Keratinocyte (primary cell): Measurements from ENCODE around the gene PCNX1. TPM values are rescaled to one million over a fixed set of nuclear protein-coding genes. Genes with fewer than 3 reads are reported as not detected.
A peak's percentile ranks its signal among the peaks of the same experiment; 100 is the strongest.

Experiments used
- DNase-seq: peaks from one replicate; pipeline ENCODE4 v3.0.0-alpha.2; 2011; ENCODE audit warnings: low read depth, missing footprints, low spot score
- FAIRE-seq: peaks from 2 replicates; lab custom pipeline; 2011; peaks lifted over from hg19 to GRCh38; lab: Jason Lieb, UNC
- H2AFZ ChIP-seq: 2 replicates; pipeline ENCODE4 v1.6.0; 2012; ENCODE audit warnings: low read length, control low read depth, inconsistent platforms; ENCODE audit not compliant: control insufficient read depth
- H3K27ac ChIP-seq: 2 replicates; pipeline ENCODE4 v1.5.1; 2011; ENCODE audit warnings: low read length; ENCODE audit not compliant: control insufficient read depth, insufficient read depth
- H3K27me3 ChIP-seq: 3 replicates; pipeline ENCODE4 v1.6.0; 2011; ENCODE audit warnings: low read length; ENCODE audit not compliant: control insufficient read depth, insufficient read depth; ENCODE audit errors: extremely low read depth
- H3K36me3 ChIP-seq, 2 experiments: 2 replicates in 1 of 2; 3 replicates in 1 of 2; pipeline ENCODE4 v1.5.1; 2011; ENCODE audit warnings: low read length in 2 of 2, mild to moderate bottlenecking in 1 of 2; ENCODE audit not compliant: control insufficient read depth in 2 of 2, insufficient read depth in 2 of 2; ENCODE audit errors: extremely low read depth in 1 of 2
- H3K4me1 ChIP-seq: 3 replicates; pipeline ENCODE4 v1.5.1; 2011; ENCODE audit warnings: low read length; ENCODE audit not compliant: control insufficient read depth, insufficient read depth; ENCODE audit errors: extremely low read depth
- H3K4me2 ChIP-seq: 3 replicates; pipeline ENCODE4 v1.6.0; 2011; ENCODE audit warnings: low read depth, low read length; ENCODE audit not compliant: control insufficient read depth, insufficient read depth; ENCODE audit errors: extremely low read depth
- H3K4me3 ChIP-seq, 3 experiments: fragments of 200-600 bp in 1 of 3; sonication (generic) in 1 of 3; 2 replicates in 2 of 3; 3 replicates in 1 of 3; pipeline ENCODE4 v1.5.1; 2011 to 2016; ENCODE audit warnings: low read length in 3 of 3, mild to moderate bottlenecking in 3 of 3, control low read depth in 2 of 3, inconsistent platforms in 1 of 3, low read depth in 1 of 3, mixed read lengths in 1 of 3, mixed run types in 1 of 3, moderate library complexity in 1 of 3; ENCODE audit not compliant: control insufficient read depth in 2 of 3, insufficient read depth in 2 of 3; ENCODE audit errors: extremely low read depth in 1 of 3
- H3K79me2 ChIP-seq: 2 replicates; pipeline ENCODE4 v1.6.0; 2012; ENCODE audit warnings: low read length; ENCODE audit not compliant: control insufficient read depth, insufficient read depth
- H3K9ac ChIP-seq: 3 replicates; pipeline ENCODE4 v1.6.0; 2011; ENCODE audit warnings: low read length; ENCODE audit not compliant: control insufficient read depth, insufficient read depth; ENCODE audit errors: extremely low read depth
- H3K9me1 ChIP-seq: 3 replicates; pipeline ENCODE4 v1.6.0; 2011; ENCODE audit warnings: low read length; ENCODE audit not compliant: control insufficient read depth, insufficient read depth; ENCODE audit errors: extremely low read depth
- H3K9me3 ChIP-seq: 2 replicates; pipeline ENCODE4 v1.5.1; 2012; ENCODE audit warnings: low read depth, low read length; ENCODE audit not compliant: control insufficient read depth
- H4K20me1 ChIP-seq: 3 replicates; pipeline ENCODE4 v1.6.0; 2011; ENCODE audit warnings: low read length; ENCODE audit not compliant: control insufficient read depth, insufficient read depth; ENCODE audit errors: extremely low read depth
- EZH2 ChIP-seq: IDR thresholded peaks from one replicate; pipeline ENCODE4 v1.6.1; 2012; ENCODE audit warnings: inconsistent platforms, mild to moderate bottlenecking, low read length, moderate library complexity
- dilution Hi-C: fragments of 300-500 bp; cut with MboI; formaldehyde crosslinking; loops from one replicate; pipeline ENCODE4 v1.7.0; 2020; ENCODE audit warnings: low sequenced_read_pairs; ENCODE audit not compliant: extremely low pct_ligation_motif_present
- polyA plus RNA-seq, 5 experiments: library from polyadenylated mRNA; depleted of rRNA in 3 of 5; stranded (reverse) in 3 of 5; stranded (forward) in 1 of 5; unstranded in 1 of 5; fragments of >200 nt; gene quantifications; 1 replicate in 1 of 5; 2 replicates in 3 of 5; 3 replicates in 1 of 5; pipeline versions ENCODE4 v1.2.1 to v1.2.3, GENCODE V29; 2011 to 2012; ENCODE audit warnings: missing spikeins in 2 of 5, low read depth in 1 of 5, low replicate concordance in 1 of 5
- TF ChIP-seq, protein P1 (sequence below), 3 experiments: IDR thresholded peaks in 1 of 3; conservative IDR thresholded peaks in 1 of 3; optimal IDR thresholded peaks in 1 of 3; 2 replicates in 2 of 3; 3 replicates in 1 of 3; pipeline versions ENCODE3 to v1.5.1; 2011; ENCODE audit warnings: low read length in 3 of 3, mild to moderate bottlenecking in 3 of 3, moderate library complexity in 2 of 3, control low read depth in 1 of 3, inconsistent platforms in 1 of 3; ENCODE audit not compliant: insufficient read depth in 2 of 3; ENCODE audit errors: extremely low read depth in 1 of 3

Gene PCNX1
- polyA plus RNA-seq, 1 donor (not counting 4 experiments of a cell fraction or from before 2014, with no cell fraction given): 39.8 TPM

DNA sequence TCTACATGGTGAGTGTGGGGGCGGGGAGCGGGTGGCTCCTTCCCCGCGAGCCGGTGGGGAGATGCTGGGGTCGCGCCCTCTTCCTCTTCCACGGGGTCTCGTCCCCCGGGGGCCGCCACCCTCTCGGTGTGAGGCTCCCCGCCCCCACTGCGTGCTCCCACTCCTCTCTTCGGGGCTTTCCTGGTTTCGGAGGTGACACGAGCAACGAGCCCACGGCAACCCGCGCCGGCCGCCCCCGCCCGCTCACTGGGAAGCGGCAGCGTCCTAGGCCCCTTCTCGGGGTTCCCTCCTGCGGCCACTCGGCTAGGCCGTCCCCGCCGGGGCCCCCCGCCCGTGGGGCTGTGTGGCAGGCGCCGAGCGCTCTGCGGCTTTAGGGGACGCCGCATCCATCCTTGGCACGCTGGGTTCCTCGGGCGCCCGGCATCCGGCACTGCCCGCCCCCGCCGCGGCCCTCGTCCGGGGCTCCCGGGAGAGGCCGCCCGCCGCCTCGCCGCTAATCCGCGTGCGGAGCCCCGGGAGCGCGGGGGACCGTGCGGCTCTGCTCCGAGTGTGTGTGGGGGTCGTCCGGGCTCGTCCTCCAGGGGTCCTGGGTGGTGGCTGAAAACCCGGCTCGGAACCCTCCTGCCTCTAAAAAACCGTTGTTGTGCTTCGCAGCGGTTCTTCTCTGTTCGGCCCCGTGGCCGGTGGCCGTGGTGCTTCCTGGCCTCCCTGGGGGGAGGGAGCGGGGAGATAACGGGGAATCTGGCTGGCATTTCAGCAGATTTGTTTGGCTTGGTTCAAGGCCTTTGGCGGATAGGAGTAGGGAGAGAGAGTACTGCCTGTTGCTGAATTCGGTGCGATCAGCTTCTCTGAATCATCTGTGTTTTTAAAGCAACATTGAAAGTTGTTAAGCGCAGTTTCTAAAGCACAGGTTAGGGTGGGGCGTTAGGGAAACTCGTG is 1.0 kb downstream of the PCNX1 start:
- Histone ChIP-seq H3K9me3 (no peaks in the 10 kb centered on the region), H3K4me3 (peak overlapping the region; percentile 76 to 87 (median 86)), H3K27ac (peak overlapping the region; percentile 91), H3K79me2 (peaks cover 54% of the 10 kb centered on the region), H3K27me3 (no peaks in the 10 kb centered on the region), H3K36me3 (peaks cover 0 to 6% of the 10 kb centered on the region in 2 experiments), H3K9ac (peak overlapping the region; percentile 92), H4K20me1 (peaks cover 8% of the 10 kb centered on the region), H3K4me1 (peaks cover 24% of the 10 kb centered on the region), H2AFZ (peak overlapping the region; percentile 20), H3K9me1 (no peaks in the 10 kb centered on the region), H3K4me2 (peak overlapping the region; percentile 95)
- no peak for TF ChIP-seq EZH2
- DNase-seq: no peak
- peak; percentile 57 for FAIRE-seq
- dilution Hi-C loops: no loop called here

DNA sequence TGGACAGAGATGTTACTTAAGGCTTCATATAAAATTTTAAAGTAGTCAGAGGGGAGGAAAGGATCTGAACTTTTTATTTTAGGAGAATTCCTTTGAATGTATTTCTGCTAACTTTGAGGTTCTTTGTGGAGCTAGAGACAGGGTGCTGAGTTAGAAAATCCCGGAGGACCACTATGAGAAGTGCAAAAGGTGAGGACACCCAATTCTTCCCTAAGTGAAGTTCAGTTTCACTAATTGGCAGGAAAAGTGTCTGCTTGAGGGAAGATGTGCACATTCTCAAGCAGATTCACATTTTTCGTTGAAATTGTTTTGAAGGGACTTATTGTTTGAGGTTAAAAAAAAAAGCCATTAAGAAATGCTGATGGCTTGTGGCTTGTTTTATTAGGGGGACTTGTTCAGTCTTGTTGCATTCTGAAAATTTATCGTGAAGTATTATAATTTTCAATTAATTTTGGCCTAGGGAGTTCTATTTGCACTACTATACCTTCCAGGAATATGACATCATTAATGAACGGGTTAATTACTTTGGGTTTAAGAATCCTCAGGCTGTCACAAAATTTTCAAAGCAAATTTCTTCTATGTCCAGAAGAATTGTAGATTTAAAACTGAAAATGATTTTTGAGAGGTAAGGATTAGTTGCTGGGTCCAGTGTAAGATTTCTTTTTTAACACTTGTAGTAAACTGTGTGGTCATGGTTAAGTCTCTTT is 1.8 kb downstream of the PCNX1 start:
- dilution Hi-C loops: no loop called here
- Histone ChIP-seq H3K36me3 (peaks cover 0 to 6% of the 10 kb centered on the region in 2 experiments), H3K4me1 (peaks cover 24% of the 10 kb centered on the region), H3K9me3 (no peaks in the 10 kb centered on the region), H3K79me2 (peaks cover 63% of the 10 kb centered on the region), H3K9me1 (no peaks in the 10 kb centered on the region), H3K4me3 (peak overlapping the region; percentile 76 to 87 (median 86)), H2AFZ (no peak overlapping the region), H3K9ac (peak overlapping the region; percentile 92), H3K4me2 (peak overlapping the region; percentile 95), H4K20me1 (peaks cover 8% of the 10 kb centered on the region), H3K27ac (peak overlapping the region; percentile 91), H3K27me3 (no peaks in the 10 kb centered on the region)
- peak; percentile 75 for FAIRE-seq
- DNase-seq: no peak
- TF ChIP-seq EZH2: no peak
- TF ChIP-seq, protein P1, sequence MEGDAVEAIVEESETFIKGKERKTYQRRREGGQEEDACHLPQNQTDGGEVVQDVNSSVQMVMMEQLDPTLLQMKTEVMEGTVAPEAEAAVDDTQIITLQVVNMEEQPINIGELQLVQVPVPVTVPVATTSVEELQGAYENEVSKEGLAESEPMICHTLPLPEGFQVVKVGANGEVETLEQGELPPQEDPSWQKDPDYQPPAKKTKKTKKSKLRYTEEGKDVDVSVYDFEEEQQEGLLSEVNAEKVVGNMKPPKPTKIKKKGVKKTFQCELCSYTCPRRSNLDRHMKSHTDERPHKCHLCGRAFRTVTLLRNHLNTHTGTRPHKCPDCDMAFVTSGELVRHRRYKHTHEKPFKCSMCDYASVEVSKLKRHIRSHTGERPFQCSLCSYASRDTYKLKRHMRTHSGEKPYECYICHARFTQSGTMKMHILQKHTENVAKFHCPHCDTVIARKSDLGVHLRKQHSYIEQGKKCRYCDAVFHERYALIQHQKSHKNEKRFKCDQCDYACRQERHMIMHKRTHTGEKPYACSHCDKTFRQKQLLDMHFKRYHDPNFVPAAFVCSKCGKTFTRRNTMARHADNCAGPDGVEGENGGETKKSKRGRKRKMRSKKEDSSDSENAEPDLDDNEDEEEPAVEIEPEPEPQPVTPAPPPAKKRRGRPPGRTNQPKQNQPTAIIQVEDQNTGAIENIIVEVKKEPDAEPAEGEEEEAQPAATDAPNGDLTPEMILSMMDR (optimal IDR thresholded peaks at IDR 0.05 in 1 of 3, IDR thresholded peaks at IDR 0.05 in 1 of 3, conservative IDR thresholded peaks at IDR 0.05 in 1 of 3; ENCODE audit: extremely low read depth in 1 of 3, insufficient read depth in 2 of 3, low read length in 3 of 3): no peak
